SIG-M5 (cell line): ENCODE results near the gene SLC16A6.
A peak's percentile ranks its signal among the peaks of the same experiment; 100 is the strongest.
"Not testable (repeated sequence)": the region's sequence is repeated elsewhere in the genome, so short reads cannot be mapped to it uniquely, and the experiment has no call there.

Experiments
- DNase-seq: peaks from one replicate; lab custom pipeline; 2025; lab: John Stamatoyannopoulos, UW

SLC16A6 gene, protein sequence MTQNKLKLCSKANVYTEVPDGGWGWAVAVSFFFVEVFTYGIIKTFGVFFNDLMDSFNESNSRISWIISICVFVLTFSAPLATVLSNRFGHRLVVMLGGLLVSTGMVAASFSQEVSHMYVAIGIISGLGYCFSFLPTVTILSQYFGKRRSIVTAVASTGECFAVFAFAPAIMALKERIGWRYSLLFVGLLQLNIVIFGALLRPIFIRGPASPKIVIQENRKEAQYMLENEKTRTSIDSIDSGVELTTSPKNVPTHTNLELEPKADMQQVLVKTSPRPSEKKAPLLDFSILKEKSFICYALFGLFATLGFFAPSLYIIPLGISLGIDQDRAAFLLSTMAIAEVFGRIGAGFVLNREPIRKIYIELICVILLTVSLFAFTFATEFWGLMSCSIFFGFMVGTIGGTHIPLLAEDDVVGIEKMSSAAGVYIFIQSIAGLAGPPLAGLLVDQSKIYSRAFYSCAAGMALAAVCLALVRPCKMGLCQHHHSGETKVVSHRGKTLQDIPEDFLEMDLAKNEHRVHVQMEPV

GRCh38 chr17:68290955-68291835, at the start of gene SLC16A6, which contains the start of gene ARSG:
SLC16A6 (minus strand) TSS chr17:68291127; CDS start chr17:68278320, 12,807 bp downstream.
ARSG (plus strand) TSS chr17:68291495; CDS start chr17:68307494, 15,999 bp downstream.
- DNase-seq: peak; percentile 47

GRCh38 chr17:68334393-68334792, 43.5 kb upstream of the SLC16A6 start:
- no peak for DNase-seq

DNA sequence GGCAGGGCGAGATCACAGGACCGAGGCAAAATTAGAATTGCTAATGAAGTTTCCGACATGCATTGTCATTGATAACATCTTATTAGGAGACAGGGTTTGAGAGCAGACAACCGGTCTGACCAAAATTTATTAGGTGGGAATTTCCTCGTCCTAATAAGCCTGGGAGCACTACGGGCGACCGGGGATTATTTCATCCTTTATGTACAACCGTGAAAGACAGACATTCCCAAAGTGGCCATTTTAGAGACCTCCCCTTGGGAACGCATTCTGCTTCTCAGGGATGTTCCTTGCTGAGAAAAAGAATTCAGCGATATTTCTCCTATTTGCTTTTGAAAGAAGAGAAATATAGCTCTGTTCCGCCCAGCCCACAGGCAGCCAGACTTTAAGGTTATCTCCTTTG, 41.0 kb upstream of the SLC16A6 start:
- DNase-seq: not testable (repeated sequence)

DNA sequence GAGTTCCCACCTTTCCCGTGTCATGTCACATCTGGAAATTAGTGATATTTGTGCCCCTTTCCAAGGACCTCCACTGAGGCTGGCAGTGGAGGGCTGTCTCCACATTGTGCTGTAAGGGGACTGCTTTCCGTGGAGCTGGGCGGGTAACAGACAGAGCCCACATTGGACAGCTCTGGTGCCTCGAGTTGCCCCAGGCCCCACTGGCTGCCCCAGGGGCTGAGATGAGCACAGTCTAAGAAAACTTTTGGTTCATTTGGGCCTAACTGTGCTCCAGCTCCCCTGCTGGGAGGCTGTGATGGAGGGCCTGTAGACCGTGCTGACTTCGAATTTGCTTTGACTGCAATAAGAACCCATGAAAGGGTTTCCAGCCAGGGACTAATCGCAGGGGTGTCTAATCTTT, 38.4 kb upstream of the SLC16A6 start:
- no peak for DNase-seq

DNA sequence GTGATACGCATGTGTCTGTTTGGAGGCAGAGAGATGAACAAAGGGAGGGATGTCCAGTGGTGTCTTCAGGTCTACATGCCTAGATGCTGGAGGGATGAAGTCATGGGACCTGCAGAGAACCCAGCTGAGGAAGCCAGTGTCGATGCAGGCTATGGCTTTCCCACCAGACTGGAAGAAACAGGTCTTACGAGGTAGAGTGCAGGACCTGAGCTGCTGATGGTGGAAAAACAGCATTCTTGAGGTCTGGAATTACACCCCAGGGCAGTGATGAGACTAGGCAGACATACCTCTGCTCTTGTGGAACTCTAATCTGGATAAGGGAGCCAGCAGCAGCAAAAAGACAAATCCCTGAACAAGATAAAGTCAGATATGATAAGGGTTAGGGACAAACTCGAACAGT, 37.7 kb upstream of the SLC16A6 start:
- DNase-seq: no peak

DNA sequence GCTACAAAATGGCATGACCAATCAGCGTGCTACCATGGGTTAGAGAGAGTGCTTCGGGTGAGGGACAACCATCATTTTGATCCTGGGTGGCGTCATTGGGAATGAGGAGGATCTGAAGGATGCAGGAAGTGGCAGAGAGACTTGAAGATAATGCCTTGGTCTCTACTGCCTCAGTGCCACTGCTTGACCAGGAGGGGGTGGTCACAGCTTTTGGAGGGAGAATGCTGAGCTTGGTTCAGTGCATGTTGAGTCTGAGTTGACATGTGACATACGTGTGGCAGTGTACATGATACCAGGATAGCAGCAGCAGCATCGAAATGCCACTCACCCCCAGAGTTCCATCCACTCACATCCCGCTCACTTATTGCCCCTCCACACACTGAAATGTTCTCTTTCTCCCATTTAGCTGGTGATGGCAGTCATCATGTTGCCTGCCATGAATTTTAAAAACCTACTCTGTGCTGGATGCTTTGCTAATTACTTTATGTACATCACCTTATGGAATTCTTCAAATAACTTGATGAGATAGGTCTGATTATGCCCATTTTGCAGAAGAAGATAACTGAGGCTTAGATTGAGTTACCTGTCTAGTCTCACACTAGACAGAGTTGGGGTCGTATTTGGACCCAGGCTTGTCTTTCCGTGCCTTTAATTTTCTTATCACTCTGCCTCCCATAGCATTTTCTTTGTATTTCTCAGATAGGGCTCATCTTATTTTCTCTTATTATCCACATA, 37.1 kb upstream of the SLC16A6 start:
- no peak for DNase-seq

GRCh38 chr17:68326681-68327080, 35.8 kb upstream of the SLC16A6 start:
- no peak for DNase-seq

- no peak for DNase-seq
Measured at GRCh38 chr17:68325961-68326360, 35.0 kb upstream of the SLC16A6 start.

GRCh38 chr17:68324654-68325336, 33.9 kb upstream of the SLC16A6 start:
- DNase-seq: no peak

DNA sequence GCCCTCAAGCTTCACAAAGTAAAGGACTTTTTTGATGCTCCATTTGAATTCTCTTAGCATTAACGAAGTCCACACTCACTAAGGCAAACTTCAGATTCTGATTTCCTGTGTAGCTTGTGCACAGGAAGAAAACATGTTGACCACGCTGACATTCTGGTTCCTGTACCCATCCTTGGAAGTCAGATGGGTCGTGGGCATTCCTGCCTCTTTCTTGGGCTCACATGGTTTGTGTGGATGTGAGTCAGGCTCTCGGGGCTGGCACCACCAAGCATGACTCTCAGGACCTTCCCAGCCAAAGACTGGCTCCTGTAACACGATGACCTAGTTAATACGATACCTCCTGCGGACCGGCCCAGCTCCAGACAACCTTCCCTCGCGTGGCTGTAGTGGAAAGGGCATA, 33.2 kb upstream of the SLC16A6 start:
- DNase-seq: no peak

DNA sequence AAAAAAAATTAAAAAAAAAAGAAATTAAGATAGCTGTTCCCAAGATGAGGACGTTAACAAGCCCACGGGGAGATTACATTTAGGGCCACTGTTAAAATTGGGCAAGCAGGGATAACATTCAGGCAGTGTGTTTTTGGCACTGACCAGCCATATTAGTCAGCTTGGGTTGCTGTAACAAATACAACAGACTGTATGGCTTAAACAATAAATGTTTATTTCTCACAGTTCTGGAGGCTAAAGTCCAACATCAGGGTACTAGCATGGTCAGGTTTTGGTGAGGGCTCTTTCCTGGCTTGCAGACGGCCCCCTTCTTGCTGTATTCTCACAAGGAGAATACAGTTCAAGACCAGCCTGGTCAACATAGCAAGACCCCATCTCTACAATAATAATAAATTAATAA, 31.7 kb upstream of the SLC16A6 start:
- DNase-seq: no peak

DNA sequence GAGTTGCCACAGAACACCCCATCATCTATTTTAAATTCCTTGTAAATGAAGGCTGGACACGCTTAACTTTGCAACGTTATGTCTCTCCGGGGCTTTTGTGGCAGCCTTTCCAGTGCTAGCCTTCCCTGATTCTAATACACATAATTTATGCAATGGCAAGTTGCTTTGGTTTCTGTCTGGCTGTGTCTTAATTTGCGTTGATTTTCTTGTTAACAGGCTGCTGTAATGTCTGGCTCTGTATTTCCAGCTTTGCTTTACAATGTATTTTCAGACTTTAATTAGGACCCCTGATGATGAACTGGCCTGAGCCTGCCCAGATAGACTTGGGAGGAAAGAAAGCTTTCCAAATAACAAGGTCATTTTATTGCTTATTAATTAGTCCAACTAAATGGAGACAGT, 30.6 kb upstream of the SLC16A6 start:
- DNase-seq: no peak

GRCh38 chr17:68320943-68321555, 30.1 kb upstream of the SLC16A6 start:
- DNase-seq: no peak

- no peak for DNase-seq
Measured at GRCh38 chr17:68320311-68320865, 29.5 kb upstream of the SLC16A6 start.

GRCh38 chr17:68319410-68320162, 28.7 kb upstream of the SLC16A6 start:
- no peak for DNase-seq

DNA sequence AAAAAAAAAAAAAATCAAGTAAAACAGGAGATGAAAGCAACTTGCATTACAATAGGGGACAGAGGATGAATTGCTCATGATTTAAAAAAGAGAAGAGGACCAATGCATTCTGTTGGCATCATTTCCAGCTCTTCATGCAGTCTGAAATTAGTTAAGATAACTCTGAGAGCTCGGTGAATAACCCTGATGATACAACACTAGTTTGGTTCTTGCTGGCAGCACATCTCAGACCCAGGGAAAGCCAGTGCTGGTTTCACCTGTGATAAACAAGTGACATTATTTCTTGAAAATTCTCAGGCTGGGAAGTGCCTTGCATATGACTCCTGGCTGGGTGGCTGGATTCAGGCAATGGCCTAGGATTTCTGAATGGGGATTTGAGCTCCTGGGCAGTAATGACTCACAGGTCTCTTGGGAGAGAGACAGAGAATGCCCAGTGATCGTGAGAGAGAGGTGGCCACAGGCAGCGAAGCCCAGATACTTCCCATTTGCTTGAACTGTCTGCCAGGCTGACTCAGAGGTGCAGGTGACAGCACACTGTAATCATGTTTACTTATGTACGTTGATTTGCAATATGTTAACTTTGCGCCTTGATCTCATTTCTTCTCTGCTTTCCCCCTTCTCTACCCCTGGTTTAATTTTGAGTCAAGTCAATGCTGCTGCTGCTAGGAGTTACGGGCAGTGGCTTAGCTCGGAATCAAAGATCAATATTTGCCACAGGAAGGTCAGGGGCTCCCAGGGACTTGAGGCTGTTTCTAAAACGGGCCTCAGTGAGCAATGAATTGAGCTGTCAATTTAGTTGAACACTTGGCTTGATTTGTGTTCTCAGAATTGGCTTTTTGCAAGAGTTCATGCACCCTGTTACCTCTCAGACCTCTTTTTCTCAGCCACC, 27.4 kb upstream of the SLC16A6 start:
- no peak for DNase-seq

- DNase-seq: no peak
Measured at GRCh38 chr17:68317458-68317857, 26.5 kb upstream of the SLC16A6 start.

DNA sequence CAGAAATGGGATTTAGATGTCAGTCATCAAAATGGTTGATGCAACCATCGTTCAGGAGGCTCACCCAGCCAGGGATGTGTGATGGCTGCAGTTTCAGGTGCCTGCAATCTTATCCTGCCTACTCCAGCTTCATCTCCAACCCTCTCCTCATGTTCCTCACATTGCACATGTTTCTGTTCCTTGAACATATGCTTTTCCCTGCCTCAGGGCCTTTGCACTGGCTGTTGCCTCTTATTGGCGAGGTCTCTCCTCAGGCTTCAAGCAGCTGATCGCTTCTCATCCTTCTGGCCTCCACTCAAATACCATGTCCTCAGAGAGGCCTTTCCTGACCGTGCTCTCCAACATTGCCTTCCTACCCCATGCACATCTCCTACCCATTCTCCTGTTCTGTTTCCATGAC, 25.0 kb upstream of the SLC16A6 start:
- no peak for DNase-seq
